Measurements from ENCODE around the gene FBLN2. TPM values are rescaled to one million over a fixed set of nuclear protein-coding genes. Genes with fewer than 3 reads are reported as not detected.

Gene FBLN2
- total RNA-seq, 4 donors from 2014 or later = 20.6 to 51.2 (median 32.8) TPM

DNA sequence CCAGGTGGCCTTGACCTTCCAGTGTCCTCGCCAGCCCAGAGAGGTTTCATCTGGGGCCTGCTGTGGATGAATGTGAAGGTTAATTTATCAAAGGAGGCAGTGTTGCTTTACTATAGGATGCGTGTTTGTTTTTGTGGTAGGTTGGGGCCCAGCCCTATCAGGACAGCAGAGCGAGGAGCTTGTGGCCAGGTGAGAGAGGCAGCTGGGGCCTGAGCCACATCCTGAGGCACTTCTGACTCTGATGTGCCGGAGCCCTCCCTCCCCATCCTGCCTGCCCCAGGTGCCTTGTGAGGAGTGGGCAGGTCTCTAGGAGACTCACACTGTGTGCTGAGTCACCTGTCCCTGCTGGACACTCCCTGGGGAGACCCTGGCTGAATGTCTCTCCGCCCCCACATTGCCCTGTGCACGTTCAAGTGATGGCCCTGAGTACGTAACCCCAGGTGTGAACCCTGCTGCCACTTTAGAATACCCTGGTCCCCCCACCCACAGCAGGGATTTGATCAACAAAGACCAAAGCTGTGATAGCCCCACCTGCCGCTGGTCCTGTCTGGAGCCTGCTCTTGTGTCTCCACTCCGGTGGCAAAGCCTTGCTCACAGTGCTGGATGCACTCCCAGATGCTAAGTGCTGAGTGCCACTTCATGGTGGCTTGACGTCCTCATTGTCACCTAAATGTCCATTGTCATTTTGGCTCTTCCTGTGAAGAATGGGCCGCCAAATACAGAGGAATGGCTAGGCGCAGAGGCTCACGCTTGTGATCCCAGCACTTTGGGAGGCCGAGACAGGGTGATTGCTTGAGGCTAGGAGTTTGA, 16.0 kb downstream of the FBLN2 start:
- no peak overlapping the region for H3K4me3 ChIP-seq
- no peak overlapping the region for H3K27ac ChIP-seq
- no peaks in the 10 kb centered on the region for H3K4me1 ChIP-seq
- no peaks in the 10 kb centered on the region for H3K36me3 ChIP-seq
- no peaks in the 10 kb centered on the region for H3K27me3 ChIP-seq
- DNase-seq = no peak
- H3K9me3 ChIP-seq = no peaks in the 10 kb centered on the region
- no peak for TF ChIP-seq POLR2A (IDR thresholded peaks at IDR 0.05)
- TF ChIP-seq, protein P1, sequence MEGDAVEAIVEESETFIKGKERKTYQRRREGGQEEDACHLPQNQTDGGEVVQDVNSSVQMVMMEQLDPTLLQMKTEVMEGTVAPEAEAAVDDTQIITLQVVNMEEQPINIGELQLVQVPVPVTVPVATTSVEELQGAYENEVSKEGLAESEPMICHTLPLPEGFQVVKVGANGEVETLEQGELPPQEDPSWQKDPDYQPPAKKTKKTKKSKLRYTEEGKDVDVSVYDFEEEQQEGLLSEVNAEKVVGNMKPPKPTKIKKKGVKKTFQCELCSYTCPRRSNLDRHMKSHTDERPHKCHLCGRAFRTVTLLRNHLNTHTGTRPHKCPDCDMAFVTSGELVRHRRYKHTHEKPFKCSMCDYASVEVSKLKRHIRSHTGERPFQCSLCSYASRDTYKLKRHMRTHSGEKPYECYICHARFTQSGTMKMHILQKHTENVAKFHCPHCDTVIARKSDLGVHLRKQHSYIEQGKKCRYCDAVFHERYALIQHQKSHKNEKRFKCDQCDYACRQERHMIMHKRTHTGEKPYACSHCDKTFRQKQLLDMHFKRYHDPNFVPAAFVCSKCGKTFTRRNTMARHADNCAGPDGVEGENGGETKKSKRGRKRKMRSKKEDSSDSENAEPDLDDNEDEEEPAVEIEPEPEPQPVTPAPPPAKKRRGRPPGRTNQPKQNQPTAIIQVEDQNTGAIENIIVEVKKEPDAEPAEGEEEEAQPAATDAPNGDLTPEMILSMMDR (IDR thresholded peaks at IDR 0.05) = no peak

DNA sequence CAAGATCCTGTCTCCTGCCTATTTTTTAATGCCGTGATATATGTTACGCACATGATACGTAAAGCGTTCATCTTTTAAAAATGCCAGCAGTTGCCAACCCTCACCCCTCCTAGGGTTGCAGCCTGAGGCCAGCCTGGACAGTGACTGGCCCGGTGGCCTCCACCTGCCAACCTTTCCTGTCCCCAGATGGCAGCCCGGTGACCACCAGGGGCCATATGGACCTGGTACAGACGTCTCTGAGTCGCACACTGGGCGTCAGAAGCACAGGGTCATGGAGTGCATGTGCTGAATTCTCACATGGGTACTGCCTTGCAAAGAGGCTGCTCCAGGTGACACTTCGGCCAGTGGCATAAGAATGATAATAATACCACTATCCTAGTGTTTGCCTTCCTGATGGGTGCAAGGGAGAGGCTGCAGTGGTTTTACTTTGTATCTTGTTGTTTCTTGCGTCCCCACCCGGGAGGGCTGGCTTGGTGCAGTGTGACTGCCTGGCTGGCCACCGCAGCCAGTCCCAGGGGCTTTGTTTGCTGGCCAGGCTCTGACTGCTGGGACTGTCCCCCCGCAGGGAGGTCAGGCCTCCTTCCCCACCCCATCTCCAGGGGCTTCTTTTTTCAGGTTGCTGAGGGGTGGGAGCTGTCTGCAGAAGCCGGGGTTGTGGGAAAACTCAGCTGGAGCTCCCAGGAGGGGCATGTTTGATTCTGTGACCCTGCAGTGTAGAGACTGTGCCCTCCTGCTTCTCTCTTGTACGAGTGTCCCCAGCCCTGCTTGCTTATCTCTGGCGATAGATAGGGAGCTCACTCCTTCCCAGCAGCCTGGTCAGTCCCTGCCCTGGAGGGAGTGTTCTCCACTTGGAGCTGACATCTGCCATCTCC, 16.9 kb downstream of the FBLN2 start:
- TF ChIP-seq, protein P1 (IDR thresholded peaks at IDR 0.05) = no peak
- TF ChIP-seq POLR2A (IDR thresholded peaks at IDR 0.05) = no peak
- Histone ChIP-seq H3K4me3 (no peak overlapping the region), H3K27ac (no peak overlapping the region), H3K36me3 (no peaks in the 10 kb centered on the region), H3K4me1 (no peaks in the 10 kb centered on the region), H3K9me3 (no peaks in the 10 kb centered on the region), H3K27me3 (no peaks in the 10 kb centered on the region)
- DNase-seq = no peak

DNA sequence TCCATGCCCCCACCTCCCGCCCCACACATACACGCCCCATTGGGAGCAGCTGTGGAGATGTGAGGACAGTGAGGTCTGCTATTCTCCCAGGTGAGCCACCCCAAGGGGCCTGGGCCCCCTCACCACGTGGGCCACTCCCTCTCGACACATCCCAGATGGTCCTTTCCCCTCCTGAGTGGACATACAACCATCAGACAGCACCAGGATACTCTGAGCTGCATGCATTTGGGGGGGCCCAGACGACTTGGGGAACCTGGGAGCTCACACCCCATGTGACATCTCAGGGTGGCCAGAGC, 17.5 kb downstream of the FBLN2 start:
- H3K27me3 ChIP-seq = no peaks in the 10 kb centered on the region
- peak in 1 of 3 donors; percentile 34 for DNase-seq
- no peaks in the 10 kb centered on the region for H3K4me1 ChIP-seq
- no peaks in the 10 kb centered on the region for H3K36me3 ChIP-seq
- H3K4me3 ChIP-seq = no peak overlapping the region
- H3K27ac ChIP-seq = no peak overlapping the region
- no peaks in the 10 kb centered on the region for H3K9me3 ChIP-seq
- TF ChIP-seq, protein P1 (IDR thresholded peaks at IDR 0.05) = no peak
- no peak for TF ChIP-seq POLR2A (IDR thresholded peaks at IDR 0.05)

DNA sequence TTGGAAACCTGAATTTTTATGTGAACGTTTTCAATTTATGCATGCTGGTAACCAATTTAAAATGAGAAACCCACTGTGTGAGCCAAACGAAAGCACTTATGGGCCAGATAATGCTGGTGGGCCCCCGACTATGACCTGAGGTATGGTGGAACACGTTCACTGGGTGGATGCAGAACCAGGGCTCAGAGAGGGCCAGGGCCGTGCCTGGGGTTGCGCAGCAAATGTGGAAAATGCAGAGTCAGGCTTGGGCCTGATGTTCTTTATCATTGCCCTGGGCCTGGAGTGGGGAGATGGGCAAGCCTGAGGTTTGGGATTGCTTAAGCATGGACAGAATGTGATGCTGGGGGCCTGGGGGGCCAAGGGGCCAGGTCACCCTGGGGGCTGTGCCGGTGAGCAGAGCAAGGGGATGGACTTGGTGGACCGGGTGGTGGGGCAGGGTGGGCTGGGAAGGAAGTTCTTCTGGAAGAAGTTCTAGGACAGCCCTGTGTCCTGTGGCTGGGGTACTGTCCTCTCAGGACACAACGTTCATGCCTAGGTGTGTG, 17.9 kb downstream of the FBLN2 start:
- H3K4me1 ChIP-seq = no peaks in the 10 kb centered on the region
- DNase-seq = no peak
- TF ChIP-seq, protein P1 (IDR thresholded peaks at IDR 0.05) = no peak
- TF ChIP-seq POLR2A (IDR thresholded peaks at IDR 0.05) = no peak
- no peaks in the 10 kb centered on the region for H3K36me3 ChIP-seq
- no peak overlapping the region for H3K4me3 ChIP-seq
- H3K27me3 ChIP-seq = no peaks in the 10 kb centered on the region
- H3K9me3 ChIP-seq = no peaks in the 10 kb centered on the region
- H3K27ac ChIP-seq = no peak overlapping the region

DNA sequence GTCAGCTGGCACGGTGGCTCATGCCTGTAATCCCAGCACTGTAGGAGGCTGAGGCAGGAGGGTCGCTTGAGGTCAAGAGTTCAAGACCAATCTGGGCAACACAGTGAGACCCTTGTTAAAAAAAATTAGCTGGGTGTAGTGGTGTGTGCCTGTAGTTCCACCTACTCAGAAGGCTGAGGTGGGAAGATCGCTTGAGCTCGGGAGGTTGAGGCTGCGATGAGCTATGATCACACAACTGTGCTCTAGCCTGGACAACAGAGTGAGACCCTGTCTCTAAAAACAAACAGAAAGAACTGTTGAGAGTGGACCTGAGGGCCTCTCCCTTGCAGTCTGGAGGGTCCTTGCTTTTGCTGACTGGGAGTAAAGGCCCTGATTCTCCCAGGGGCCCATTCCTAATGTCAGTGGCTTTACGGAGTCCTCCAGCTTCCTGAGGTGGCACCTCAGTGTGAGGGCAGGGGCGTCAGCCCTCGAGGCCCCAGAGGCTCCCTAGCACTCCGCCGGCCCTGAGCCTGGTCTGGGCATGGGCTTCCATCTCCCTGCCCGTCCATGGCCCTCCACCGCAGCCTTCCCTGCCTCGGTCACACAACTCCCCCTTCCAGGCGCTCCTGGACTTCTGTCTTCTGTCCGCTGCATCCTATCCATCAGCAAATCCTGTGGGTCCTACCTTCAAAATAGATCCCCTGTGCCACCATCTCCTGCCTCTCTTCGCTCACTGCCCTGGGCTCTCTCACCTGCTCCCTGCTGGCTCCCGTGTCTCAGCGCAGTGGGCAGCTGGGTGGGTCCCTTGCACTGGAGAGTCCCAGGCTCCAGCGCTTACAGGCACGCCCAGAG, 19.0 kb downstream of the FBLN2 start:
- no peak overlapping the region for H3K27ac ChIP-seq
- H3K4me3 ChIP-seq = no peak overlapping the region
- TF ChIP-seq, protein P1 (IDR thresholded peaks at IDR 0.05) = no peak
- no peak for TF ChIP-seq POLR2A (IDR thresholded peaks at IDR 0.05)
- H3K27me3 ChIP-seq = no peaks in the 10 kb centered on the region
- H3K36me3 ChIP-seq = no peaks in the 10 kb centered on the region
- no peaks in the 10 kb centered on the region for H3K4me1 ChIP-seq
- DNase-seq = no peak
- H3K9me3 ChIP-seq = no peaks in the 10 kb centered on the region

Data from Peyer's patch (tissue), 4 donors.